Measurements from ENCODE around the gene OR51A7. TPM values are rescaled to one million over a fixed set of nuclear protein-coding genes. Genes with fewer than 3 reads are reported as not detected.

The OR51A7 gene
- total RNA-seq, 1 donor from 2014 or later, result not detected

- Mint-ChIP-seq H3K36me3 (ENCODE audit: insufficient read depth) (no peaks in the 10 kb centered on the region), H3K4me1 (ENCODE audit: low read depth) (no peaks in the 10 kb centered on the region), H3K4me3 (ENCODE audit: low read depth) (no peak overlapping the region), H3K27me3 (peaks cover 6% of the 10 kb centered on the region), H3K9me3 (ENCODE audit: low read depth) (no peaks in the 10 kb centered on the region), H3K27ac (no peak overlapping the region)
- DNase-seq (ENCODE audit: low spot score, unreplicated experiment), result no peak
- TF ChIP-seq CTCF (IDR thresholded peaks at IDR 0.05; ENCODE audit: unreplicated experiment), result no peak
These were observed 18.7 kb downstream of the OR51A7 start for GRCh38 chr11:4922304-4922703.

GRCh38 chr11:4924239-4924638, 20.7 kb downstream of the OR51A7 start, which contains the start of gene OR51G1:
Gene OR51G1, minus strand, starts transcription at chr11:4924339. Its CDS starts 0 bp downstream, at chr11:4924339.
- TF ChIP-seq CTCF (IDR thresholded peaks at IDR 0.05; ENCODE audit: unreplicated experiment), result no peak
- Mint-ChIP-seq H3K9me3 (ENCODE audit: low read depth) (no peaks in the 10 kb centered on the region), H3K27ac (no peak within 1 kb of the TSS), H3K27me3 (peaks cover 6% of the 10 kb centered on the region), H3K4me3 (ENCODE audit: low read depth) (no peak within 1 kb of the TSS), H3K36me3 (ENCODE audit: insufficient read depth) (no peaks in the 10 kb centered on the region), H3K4me1 (ENCODE audit: low read depth) (no peaks in the 10 kb centered on the region)
- DNase-seq (ENCODE audit: low spot score, unreplicated experiment), result no peak

GRCh38 chr11:4926608-4927007, 23.0 kb downstream of the OR51A7 start:
- no peak for TF ChIP-seq CTCF (IDR thresholded peaks at IDR 0.05; ENCODE audit: unreplicated experiment)
- Mint-ChIP-seq H3K4me3 (ENCODE audit: low read depth) (no peak overlapping the region), H3K27ac (no peak overlapping the region), H3K27me3 (peaks cover 6% of the 10 kb centered on the region), H3K36me3 (ENCODE audit: insufficient read depth) (no peaks in the 10 kb centered on the region), H3K9me3 (ENCODE audit: low read depth) (no peaks in the 10 kb centered on the region), H3K4me1 (ENCODE audit: low read depth) (no peaks in the 10 kb centered on the region)
- DNase-seq (ENCODE audit: low spot score, unreplicated experiment), result no peak

- Mint-ChIP-seq H3K4me1 (ENCODE audit: low read depth) (no peaks in the 10 kb centered on the region), H3K27ac (no peak overlapping the region), H3K27me3 (no peaks in the 10 kb centered on the region), H3K4me3 (ENCODE audit: low read depth) (no peak overlapping the region), H3K9me3 (ENCODE audit: low read depth) (no peaks in the 10 kb centered on the region), H3K36me3 (ENCODE audit: insufficient read depth) (no peaks in the 10 kb centered on the region)
- TF ChIP-seq CTCF (IDR thresholded peaks at IDR 0.05; ENCODE audit: unreplicated experiment), result no peak
- no peak for DNase-seq (ENCODE audit: low spot score, unreplicated experiment)
These were observed 29.2 kb downstream of the OR51A7 start for GRCh38 chr11:4932751-4933150.

- no peak overlapping the region for H3K4me3 Mint-ChIP-seq (ENCODE audit: low read depth)
- H3K36me3 Mint-ChIP-seq (ENCODE audit: insufficient read depth), result no peaks in the 10 kb centered on the region
- no peak for DNase-seq (ENCODE audit: low spot score, unreplicated experiment)
- no peak overlapping the region for H3K27ac Mint-ChIP-seq
- no peaks in the 10 kb centered on the region for H3K27me3 Mint-ChIP-seq
- no peaks in the 10 kb centered on the region for H3K4me1 Mint-ChIP-seq (ENCODE audit: low read depth)
- no peaks in the 10 kb centered on the region for H3K9me3 Mint-ChIP-seq (ENCODE audit: low read depth)
- no peak for TF ChIP-seq CTCF (IDR thresholded peaks at IDR 0.05; ENCODE audit: unreplicated experiment)
These were observed 33.2 kb downstream of the OR51A7 start for GRCh38 chr11:4936745-4937144.
